Lung (tissue), 12 donors: ENCODE measurements around the gene ULBP2. TPM values are rescaled to one million over a fixed set of nuclear protein-coding genes. Genes with fewer than 3 reads are reported as not detected.
"Not testable (repeated sequence)": the region's sequence is repeated elsewhere in the genome, so short reads cannot be mapped to it uniquely, and the experiment has no call there.

ENCODE experiments used
- ATAC-seq: fragments of 200-7000 bp; cut with Tn5 transposase; one replicate; pipeline ENCODE4 v1.9.1; 2020; ENCODE audit warnings: moderate number of reproducible peaks; ENCODE audit not compliant: insufficient read depth, low FRiP score
- DNase-seq, 3 donors: peaks; one replicate each; pipeline ENCODE4 v3.0.0-alpha.2; 2013 to 2017
- H3K27ac ChIP-seq, 2 donors: one replicate each; pipeline ENCODE4 v1.5.1; 2013; ENCODE audit warnings: mild to moderate bottlenecking in 2 of 2, moderate library complexity in 2 of 2, control low read depth in 1 of 2, inconsistent platforms in 1 of 2, low read depth in 1 of 2, low read length in 1 of 2
- H3K27me3 ChIP-seq, 3 donors: one replicate each; pipeline ENCODE4 v1.5.1; 2013; ENCODE audit warnings: low read length in 2 of 3; ENCODE audit not compliant: control insufficient read depth in 3 of 3, insufficient read depth in 3 of 3
- H3K36me3 ChIP-seq, 4 donors: one replicate each; pipeline ENCODE4 v1.5.1; 2013; ENCODE audit warnings: low read length in 4 of 4, mild to moderate bottlenecking in 1 of 4, moderate library complexity in 1 of 4; ENCODE audit not compliant: control insufficient read depth in 4 of 4, insufficient read depth in 4 of 4
- H3K4me1 ChIP-seq, 5 donors: one replicate each; pipeline ENCODE4 v1.5.1; 2013; ENCODE audit warnings: low read length in 5 of 5, mild to moderate bottlenecking in 2 of 5, moderate library complexity in 1 of 5; ENCODE audit not compliant: control insufficient read depth in 5 of 5, insufficient read depth in 5 of 5
- H3K4me3 ChIP-seq: one replicate; pipeline ENCODE4 v1.5.1; 2013; ENCODE audit warnings: mild to moderate bottlenecking, control low read depth, moderate library complexity
- H3K9ac ChIP-seq, 2 donors: one replicate each; pipeline ENCODE4 v1.5.1; 2013; ENCODE audit warnings: low read length in 2 of 2, control low read depth in 1 of 2; ENCODE audit not compliant: insufficient read depth in 1 of 2
- H3K9me3 ChIP-seq, 4 donors: one replicate each; pipeline ENCODE4 v1.5.1; 2013; ENCODE audit warnings: low read length in 3 of 4, mild to moderate bottlenecking in 1 of 4, moderate library complexity in 1 of 4; ENCODE audit not compliant: control insufficient read depth in 4 of 4, insufficient read depth in 3 of 4
- CTCF ChIP-seq: IDR thresholded peaks from 2 replicates; pipeline ENCODE4 v1.5.1; 2012; ENCODE audit warnings: mild to moderate bottlenecking; ENCODE audit errors: control extremely low read depth, extremely low read depth
- WGBS, 2 donors: extraction: QIAGEN DNeasy Blood & Tissue Kit; methylation state at CpG; one replicate each; pipeline ENCODE4 v1.1.7; 2013; 5-methylcytosine and 5-hydroxymethylcytosine counted together
- polyA plus RNA-seq, 2 donors: library from polyadenylated mRNA; stranded (reverse); fragments of 200-250 nt; gene quantifications; one replicate each; pipeline ENCODE4 v1.2.1, GENCODE V29; 2013
- total RNA-seq, 2 donors: library from RNA; depleted of rRNA in 1 of 2; stranded (reverse); fragments of >200 nt in 1 of 2; gene quantifications; one replicate each; pipeline ENCODE4 v1.2.1, GENCODE V29; 2014 to 2021
- donor health status: control.
- donor health status: control.
- donor health status: Bipolar disorder and iron deficiency.
- donor health status: healthy.
- donor health status: DM: yes; HTN: yes; CAD: no.

The ULBP2 gene
- total and polyA plus RNA-seq, 4 donors: 1.2 to 6.2 (median 2.7) TPM

GRCh38 chr6:149915970-149916865, 25.6 kb upstream of the ULBP2 start:
- no peaks in the 10 kb centered on the region for H3K27me3 ChIP-seq
- no peaks in the 10 kb centered on the region for H3K36me3 ChIP-seq
- 91 to 92% methylated on average over 10 of the region's 10 CpGs for WGBS, 2 donors
- DNase-seq (no peak), ATAC-seq (no peak)
- no peak for TF ChIP-seq CTCF
- H3K4me3 ChIP-seq: no peak overlapping the region
- H3K4me1 ChIP-seq: no peaks in the 10 kb centered on the region
- H3K9ac ChIP-seq: no peak overlapping the region
- no peak overlapping the region for H3K27ac ChIP-seq
- no peaks in the 10 kb centered on the region for H3K9me3 ChIP-seq

GRCh38 chr6:149917679-149918078, 24.1 kb upstream of the ULBP2 start:
- TF ChIP-seq CTCF: no peak

GRCh38 chr6:149918151-149918905, 23.5 kb upstream of the ULBP2 start:
- Histone ChIP-seq H3K27ac (no peak overlapping the region), H3K4me3 (no peak overlapping the region), H3K4me1 (peaks cover 0 to 9% (median 0%) of the 10 kb centered on the region in 5 donors), H3K27me3 (no peaks in the 10 kb centered on the region), H3K9ac (no peak overlapping the region), H3K36me3 (no peaks in the 10 kb centered on the region), H3K9me3 (peaks cover 0 to 1% (median 0%) of the 10 kb centered on the region in 4 donors)
- WGBS, 2 donors: 86 to 90% methylated on average over 6 of the region's 6 CpGs
- DNase-seq (no peak), ATAC-seq (no peak)
- TF ChIP-seq CTCF: no peak

More at GRCh38 chr6:149917679-149918078, 24.1 kb upstream of the ULBP2 start:
- no peaks in the 10 kb centered on the region for H3K36me3 ChIP-seq
- no peak for DNase-seq
- no peaks in the 10 kb centered on the region for H3K9me3 ChIP-seq
- no peak overlapping the region for H3K9ac ChIP-seq
- H3K4me3 ChIP-seq: no peak overlapping the region
- H3K4me1 ChIP-seq: peaks cover 0 to 5% (median 0%) of the 10 kb centered on the region in 5 donors
- 94 to 98% methylated on average over 2 of the region's 2 CpGs for WGBS, 2 donors
- H3K27ac ChIP-seq: no peak overlapping the region
- no peak for ATAC-seq
- no peaks in the 10 kb centered on the region for H3K27me3 ChIP-seq

- not testable (repeated sequence) for DNase-seq, ATAC-seq
These were observed 22.5 kb upstream of the ULBP2 start for GRCh38 chr6:149919126-149919833.

More at GRCh38 chr6:149919126-149919833, 22.5 kb upstream of the ULBP2 start:
- not testable (repeated sequence) for H3K4me3 ChIP-seq, H3K27me3 ChIP-seq, H3K4me1 ChIP-seq, H3K9me3 ChIP-seq, H3K27ac ChIP-seq, H3K36me3 ChIP-seq, H3K9ac ChIP-seq
- WGBS, 2 donors: 83 to 85% methylated on average over 10 to 11 of the region's 11 CpGs
